Activated CD4-positive, alpha-beta T cell treated with anti-CD3 and anti-CD28 coated beads for 48 hours (primary cell): ENCODE results near the gene JAG2.
A peak's percentile ranks its signal among the peaks of the same experiment; 100 is the strongest.

Source experiments
- DNase-seq: peaks from one replicate; pipeline ENCODE4 v3.0.0-alpha.2; 2020

JAG2 gene

GRCh38 chr14:105168496-105168978 lies at the start of gene JAG2:
Gene JAG2, minus strand, starts transcription at chr14:105168776. Its CDS starts 356 bp downstream, at chr14:105168420.
- peak; percentile 65 for DNase-seq

- no peak for DNase-seq
Measured at GRCh38 chr14:105217774-105218173, 49.2 kb upstream of the JAG2 start.

DNA sequence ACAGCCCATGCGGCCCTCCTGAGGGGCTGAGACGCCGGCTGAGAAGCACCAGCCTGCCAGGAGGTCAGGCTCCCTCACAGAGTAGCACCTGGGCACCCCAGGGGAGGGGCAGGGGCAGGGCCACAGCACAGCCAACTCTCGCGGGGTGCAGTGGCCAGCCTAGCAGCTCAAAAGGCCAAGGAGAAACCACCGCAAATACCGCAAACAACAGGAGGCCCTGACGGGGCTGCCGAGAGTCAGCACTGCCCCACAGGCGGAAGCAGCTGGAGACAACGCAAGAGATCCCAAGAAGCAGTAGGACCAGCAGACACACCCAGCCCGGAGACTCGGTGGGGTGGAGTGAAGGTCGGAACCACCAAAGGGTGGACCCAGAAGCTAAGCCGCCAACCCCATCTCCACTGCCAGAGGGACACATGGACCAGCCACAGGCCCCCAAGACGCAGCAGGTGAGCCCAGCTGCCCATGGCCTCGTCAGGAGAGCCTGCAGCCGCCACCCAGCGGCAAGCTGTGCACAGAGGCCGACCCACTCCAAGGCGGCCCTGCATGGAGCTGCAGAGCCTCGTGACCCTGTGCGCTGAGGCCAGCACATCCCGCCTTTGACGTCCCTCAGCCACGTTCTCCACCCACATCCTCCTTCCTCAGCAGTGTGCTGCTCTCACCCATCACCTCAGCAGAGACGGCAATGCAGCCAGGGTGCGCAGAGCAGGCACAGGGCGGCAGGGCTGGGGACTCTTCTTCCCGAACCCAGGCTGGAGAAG lies 48.1 kb upstream of the JAG2 start:
- DNase-seq, result no peak

DNA sequence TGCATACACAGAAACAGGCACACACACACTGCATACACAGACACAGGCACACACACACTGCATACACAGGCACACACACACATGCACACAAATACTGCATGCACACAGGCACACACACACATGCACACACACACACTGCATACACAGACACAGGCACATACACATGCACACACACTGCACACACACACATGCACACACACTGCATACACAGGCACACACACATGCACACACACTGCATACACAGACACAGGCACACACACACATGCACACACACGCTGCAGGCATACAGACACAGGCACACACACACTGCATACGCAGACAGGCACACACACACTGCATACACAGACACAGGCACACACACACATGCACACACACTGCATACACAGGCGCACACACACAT lies 47.0 kb upstream of the JAG2 start:
- DNase-seq, result no peak

DNA sequence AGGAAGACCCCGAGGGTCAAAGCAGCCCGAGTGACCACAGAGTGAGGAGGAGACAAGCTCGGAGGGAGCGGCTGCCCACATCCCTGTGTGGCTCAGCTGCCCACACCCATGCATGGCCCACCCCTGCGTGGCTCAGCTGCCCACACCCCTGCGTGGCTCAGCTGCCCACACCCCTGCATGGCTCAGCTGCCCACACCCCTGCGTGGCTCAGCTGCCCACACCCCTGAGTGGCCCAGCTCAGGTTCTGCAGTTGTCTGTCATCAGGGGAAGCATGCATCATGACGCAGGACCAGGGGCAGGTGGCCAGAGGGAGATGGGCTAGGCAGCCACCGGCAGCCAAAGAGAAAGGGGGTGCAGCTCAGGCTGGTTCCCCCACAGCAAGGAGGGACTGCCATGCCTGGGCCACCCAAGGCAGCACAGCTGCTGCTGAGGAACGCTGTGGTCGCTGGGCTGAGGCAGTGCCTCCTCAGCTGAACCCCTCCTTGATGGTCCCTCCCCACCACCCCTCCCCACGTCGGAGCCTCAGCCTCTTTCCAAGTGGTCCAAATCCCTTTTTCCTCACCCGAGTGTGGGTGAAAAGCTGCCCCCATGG lies 45.8 kb upstream of the JAG2 start:
- DNase-seq, result no peak

DNA sequence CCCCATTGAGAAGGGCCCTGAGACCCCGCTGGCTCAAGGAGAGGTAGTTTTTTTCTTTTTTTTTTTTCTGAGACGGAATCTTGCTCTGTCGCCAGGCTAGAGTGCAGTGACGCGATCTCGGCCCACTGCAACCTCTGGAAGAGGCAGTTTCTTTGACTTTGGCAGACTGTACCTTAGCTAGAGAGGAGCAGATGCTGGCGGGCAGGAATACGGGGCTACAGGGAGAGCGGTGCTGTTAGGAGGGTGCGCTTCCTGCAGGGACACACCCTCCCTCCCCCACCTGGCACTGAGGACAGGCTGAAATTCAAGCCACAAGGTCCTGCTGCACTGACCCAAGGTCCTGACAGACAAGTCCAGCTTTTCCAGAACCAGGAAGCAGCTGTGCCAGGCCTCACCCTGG lies 44.8 kb upstream of the JAG2 start:
- no peak for DNase-seq

- DNase-seq, result no peak
Measured at GRCh38 chr14:105212541-105213300, 44.1 kb upstream of the JAG2 start.

GRCh38 chr14:105211758-105212089 lies 43.1 kb upstream of the JAG2 start:
- no peak for DNase-seq

- DNase-seq, result no peak
Measured at GRCh38 chr14:105211086-105211757, 42.6 kb upstream of the JAG2 start.

DNA sequence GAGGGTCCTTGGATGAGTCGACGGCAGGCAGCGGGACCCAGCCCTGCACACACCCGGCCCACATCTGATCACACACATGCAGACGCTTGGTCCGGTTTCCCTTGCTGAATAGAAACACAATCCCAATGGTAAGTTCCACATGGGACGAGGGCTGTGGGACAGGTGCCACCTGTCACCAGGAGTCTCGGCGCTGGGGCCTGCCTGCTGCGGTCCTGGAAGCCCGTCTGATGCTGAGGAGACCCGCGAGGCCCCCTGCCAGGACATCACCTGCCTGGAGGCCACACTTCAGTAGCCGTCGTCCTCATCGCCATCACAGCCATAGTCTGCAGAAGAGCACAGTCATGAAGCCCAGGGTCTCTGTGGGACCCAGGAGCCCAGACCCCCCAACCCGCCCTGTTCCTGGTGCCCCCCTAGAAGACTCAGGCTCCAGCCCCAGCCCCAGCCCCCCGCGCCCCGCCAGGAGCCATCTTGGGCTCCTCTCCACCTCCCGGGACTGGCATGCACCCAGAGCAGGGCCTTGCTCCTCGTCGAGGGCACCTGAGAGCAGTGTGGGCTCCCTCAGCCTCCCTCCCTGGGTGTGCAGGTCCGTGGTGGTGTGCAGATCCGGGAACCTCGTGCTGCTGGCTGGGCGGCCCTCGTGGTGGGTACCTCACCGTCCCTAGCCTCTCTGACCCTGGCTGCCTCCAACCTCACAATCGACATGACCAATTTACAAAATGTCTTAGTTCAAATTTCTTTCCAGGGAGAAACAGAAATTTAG lies 41.9 kb upstream of the JAG2 start:
- DNase-seq, result no peak

DNA sequence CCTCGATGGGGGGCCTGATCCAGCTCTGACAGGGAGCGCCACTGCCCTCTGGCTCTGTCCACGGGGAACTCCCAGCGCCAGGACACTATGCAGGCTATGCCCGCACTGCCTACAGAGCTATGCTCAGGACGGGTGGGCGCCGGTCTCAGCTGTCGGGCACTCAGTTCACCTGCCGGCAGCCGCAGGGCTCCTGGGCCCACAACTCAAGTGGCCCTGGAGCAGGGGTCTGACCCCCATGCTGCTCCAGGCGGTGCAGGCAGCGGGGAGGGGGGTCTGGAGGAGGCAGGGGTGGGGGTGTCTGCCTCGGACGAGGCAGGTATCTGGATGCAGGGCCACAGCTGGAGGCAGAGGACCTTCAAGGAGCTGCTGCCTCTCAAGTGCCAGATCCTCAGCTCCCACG lies 41.1 kb upstream of the JAG2 start:
- no peak for DNase-seq

DNA sequence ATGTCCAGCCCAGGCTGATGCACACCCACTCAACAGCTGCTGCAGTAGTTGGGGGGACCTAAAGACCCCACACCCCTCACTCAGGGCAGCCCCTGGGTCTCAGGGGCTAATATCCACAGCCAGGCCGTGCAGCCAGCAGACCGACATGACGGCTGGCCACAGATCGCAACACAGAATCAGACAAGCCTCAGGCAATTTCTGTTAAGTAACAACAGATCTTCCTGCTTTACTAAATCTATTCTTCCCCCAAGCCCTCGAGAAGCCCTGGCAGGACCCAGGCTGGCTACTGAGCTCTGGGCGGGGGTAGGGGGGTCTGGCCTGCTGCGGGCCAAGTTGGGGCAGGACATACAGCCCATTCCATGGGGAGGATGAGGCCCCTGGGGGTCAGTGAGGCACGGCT lies 40.5 kb upstream of the JAG2 start:
- no peak for DNase-seq

GRCh38 chr14:105208738-105209075 lies 40.1 kb upstream of the JAG2 start:
- no peak for DNase-seq

DNA sequence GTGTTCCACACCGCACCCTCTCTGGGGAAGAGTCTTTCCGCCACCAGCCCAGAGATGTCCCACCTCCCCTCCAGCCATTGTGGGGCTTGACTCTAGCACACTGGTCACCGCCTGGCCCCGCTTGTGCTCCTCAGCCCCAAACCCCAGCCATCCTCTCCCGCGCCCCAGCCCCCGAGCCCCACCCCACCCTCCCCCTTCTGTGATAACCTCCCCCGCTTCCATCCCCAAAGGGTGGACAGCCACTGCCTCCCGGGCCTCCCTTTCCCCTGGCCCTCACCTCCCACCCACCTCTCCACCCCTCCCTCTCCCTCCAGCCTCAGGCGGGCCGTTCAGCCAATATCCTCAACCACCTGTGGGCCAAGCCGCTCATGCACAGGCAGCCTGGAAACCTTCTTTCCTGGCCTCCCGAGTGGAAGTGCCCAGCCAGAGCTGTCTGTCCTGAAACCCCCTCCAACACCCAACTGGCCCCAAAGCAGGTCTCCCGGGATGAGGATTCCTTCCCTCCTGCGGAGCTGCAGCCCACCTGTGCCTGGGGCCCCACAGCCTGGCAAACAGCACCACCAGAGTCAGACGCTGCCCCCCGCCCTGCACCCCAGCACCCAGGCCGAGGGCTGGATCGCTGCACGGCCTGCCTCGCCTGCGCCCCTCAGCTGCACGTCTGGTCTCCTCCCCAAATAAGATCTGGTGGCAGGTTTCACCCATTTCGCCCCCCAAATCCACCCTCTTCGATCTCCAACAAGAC lies 39.6 kb upstream of the JAG2 start:
- DNase-seq, result no peak

DNA sequence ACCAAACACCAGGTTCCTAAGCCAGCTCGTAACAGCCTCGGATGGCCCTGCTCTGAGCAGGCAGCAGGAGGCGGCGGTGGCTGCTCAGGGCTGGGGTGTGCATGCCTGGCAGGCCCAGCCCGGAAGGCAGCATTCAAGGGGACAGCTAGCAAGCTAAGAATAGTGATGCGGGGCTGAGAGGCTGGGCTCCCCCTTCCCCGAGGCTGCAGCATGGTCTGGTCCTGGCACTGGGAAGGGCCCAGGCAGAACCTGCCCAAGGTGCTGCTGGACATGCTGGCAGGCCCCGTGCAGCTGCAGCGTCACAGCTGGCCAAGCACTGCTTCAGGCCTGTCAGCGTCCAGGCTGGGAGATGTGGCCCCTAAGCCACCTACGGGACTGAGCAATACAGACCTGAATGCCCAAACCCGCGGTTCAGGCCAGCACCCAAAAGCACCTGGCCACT lies 38.9 kb upstream of the JAG2 start:
- no peak for DNase-seq

DNA sequence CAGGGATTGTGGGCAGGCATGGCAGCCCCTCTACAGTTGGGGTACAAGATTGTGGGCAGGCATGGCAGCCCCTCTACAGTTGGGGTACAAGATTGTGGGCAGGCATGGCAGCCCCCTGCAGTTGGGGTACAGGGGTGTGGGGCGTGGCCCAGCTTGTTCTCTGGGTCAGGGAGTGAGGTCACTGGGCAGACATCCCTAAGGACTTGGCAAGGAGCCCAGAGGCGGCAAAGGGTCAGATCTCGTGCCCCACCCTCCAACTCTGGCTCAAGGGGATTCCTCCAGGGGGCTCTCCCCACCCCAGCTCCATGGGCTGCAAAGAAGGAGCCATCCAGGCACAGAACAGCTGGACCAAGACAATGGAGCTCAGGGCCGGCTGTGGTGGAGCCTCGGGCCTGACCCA lies 38.3 kb upstream of the JAG2 start:
- no peak for DNase-seq

GRCh38 chr14:105205673-105206208 lies 37.2 kb upstream of the JAG2 start:
- DNase-seq, result no peak

DNA sequence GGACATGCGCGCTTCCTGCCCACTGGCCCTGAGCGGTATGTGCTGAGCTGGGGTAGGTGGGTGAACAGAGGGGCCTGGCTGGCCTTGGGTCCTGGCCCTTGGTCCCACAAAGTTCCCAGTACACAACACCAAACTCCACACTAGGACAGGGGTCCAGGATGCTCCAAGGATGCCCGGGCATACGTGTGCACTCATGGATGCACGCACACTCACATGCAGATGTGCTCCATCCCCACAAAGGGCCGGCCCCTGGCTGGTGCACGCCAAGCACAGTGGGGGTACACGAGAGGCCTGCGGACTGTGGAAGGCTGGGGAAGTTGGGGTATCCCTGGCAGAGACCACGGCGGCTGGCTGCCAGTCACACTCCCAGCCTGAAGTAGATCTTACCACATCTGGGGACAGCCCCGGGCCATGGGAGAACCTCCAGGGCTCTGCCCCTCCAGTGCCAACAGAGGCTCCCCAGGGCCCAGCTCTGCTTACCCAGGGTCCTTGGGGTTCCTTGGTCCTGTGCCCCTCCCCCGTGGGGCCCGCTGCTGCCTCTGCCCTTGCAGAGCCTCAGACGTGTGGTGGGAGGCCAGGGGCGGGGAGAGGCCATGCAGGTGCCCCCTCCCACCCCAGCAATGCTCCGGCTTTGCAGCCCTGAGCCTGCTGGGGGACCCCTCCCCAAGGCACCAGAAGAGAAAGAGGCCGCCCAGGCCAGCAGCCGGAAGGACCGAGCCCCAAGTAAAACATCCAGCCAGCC lies 36.5 kb upstream of the JAG2 start:
- DNase-seq, result no peak

DNA sequence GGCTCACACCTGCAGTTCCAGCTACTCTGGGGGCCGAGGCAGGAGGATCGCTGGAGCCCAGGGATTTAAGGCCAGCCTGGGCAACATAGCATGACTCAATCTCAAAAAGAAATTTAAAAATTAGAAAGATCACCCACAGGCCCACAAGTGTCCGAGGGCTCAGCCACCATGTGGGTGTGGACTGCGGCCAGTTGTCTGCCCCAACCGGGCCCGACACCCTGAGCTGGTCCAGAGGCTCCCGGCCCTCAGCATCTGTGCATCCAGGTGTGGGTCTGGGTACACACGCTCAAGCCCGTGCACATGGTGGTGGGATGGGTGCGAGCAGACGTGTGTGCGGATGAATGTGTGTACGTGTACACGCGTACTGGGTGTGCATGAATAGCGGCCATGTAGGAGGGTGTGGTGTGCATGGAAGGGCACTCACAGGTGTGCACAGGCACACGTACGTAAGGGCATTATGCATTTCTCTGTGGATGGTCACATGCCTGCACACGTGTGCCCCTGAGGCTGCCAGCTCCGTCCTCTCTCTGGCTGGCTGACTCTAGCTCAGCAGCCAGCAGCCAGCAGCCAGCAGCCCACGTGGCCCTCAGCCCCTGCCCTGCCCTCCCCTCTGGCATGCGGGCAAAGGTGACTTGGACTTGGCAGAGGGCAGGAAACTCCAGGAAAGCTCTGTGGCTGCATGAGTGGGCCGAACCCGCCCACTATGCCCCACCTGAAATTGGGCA lies 35.8 kb upstream of the JAG2 start:
- no peak for DNase-seq

DNA sequence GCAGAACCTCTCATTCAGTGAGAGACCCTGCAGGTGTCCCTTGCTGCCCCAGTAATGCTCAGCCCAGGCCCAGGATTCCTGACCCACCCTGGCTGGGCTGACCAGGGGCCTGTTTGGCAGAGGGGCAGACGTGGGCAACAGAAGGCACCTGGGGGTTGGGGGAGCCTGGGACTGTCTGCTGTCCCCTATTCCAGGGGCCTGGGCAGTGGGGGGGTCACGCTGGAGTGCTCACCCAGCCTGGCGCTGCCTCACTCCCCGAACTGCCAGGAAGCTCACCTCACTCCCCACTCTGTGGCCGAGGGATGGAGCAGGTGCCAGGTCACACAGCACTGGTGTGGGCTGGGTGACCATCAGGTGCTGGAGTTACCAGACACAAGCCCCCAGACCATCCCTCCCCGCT lies 35.1 kb upstream of the JAG2 start:
- DNase-seq, result no peak
